Breast epithelium (tissue), 3 donors: Measurements from ENCODE around the gene ADAM12.

Source experiments
- POLR2A ChIP-seq: fragments of 450-650 bp; IDR thresholded peaks from one replicate; pipeline ENCODE4 v1.6.1; 2016; ENCODE audit warnings: antibody characterized with exemption, mild to moderate bottlenecking, moderate library complexity
- TF ChIP-seq, protein P1 (sequence below), 3 donors: fragments of 450-650 bp; IDR thresholded peaks; one replicate each; pipeline ENCODE4 v1.5.1; 2016 to 2017; ENCODE audit warnings: antibody characterized with exemption in 3 of 3, mild to moderate bottlenecking in 3 of 3, moderate library complexity in 3 of 3

DNA sequence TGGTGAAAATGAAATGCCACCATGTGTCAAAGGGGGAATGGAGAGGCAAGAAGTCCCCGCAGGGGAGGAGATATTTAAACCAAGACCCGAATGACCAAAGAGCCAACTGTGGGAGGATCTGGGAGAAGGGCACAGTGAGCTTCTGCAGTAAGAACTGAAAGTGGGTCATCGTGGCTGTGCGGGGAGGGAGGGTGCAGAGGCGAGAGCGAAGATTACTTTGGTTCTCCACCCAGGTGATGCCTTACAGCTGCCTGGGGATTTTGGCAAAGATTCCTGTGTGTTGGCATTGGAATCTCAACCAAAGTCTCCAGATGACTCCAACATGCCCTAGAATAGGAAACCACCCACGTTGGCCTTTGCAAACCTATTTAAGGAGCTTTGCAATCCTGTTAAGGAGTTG lies 44.2 kb upstream of the ADAM12 start:
- TF ChIP-seq, protein P1, sequence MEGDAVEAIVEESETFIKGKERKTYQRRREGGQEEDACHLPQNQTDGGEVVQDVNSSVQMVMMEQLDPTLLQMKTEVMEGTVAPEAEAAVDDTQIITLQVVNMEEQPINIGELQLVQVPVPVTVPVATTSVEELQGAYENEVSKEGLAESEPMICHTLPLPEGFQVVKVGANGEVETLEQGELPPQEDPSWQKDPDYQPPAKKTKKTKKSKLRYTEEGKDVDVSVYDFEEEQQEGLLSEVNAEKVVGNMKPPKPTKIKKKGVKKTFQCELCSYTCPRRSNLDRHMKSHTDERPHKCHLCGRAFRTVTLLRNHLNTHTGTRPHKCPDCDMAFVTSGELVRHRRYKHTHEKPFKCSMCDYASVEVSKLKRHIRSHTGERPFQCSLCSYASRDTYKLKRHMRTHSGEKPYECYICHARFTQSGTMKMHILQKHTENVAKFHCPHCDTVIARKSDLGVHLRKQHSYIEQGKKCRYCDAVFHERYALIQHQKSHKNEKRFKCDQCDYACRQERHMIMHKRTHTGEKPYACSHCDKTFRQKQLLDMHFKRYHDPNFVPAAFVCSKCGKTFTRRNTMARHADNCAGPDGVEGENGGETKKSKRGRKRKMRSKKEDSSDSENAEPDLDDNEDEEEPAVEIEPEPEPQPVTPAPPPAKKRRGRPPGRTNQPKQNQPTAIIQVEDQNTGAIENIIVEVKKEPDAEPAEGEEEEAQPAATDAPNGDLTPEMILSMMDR (IDR thresholded peaks at IDR 0.05): no peak
- TF ChIP-seq POLR2A: no peak
